HG02852 (cell line): ENCODE measurements around the gene TRPC4AP.
"Not testable (repeated sequence)": the region's sequence is repeated elsewhere in the genome, so short reads cannot be mapped to it uniquely, and the experiment has no call there.

Source experiments
- ATAC-seq: cut with Tn5 transposase; IDR thresholded peaks from one replicate; pipeline ENCODE4 v1.9.1; 2021; ENCODE audit warnings: mild to moderate bottlenecking, moderate library complexity; ENCODE audit not compliant: unreplicated experiment

TRPC4AP gene

GRCh38 chr20:35092524-35093266 is at the start of gene TRPC4AP:
TRPC4AP (minus strand) TSS chr20:35092807; CDS start chr20:35092781, 26 bp downstream.
- peak; percentile 92 for ATAC-seq

GRCh38 chr20:35135867-35136586 is 43.4 kb upstream of the TRPC4AP start:
- no peak for ATAC-seq

GRCh38 chr20:35134880-35135279 is 42.3 kb upstream of the TRPC4AP start:
- no peak for ATAC-seq

- ATAC-seq, result no peak
These were observed 41.9 kb upstream of the TRPC4AP start for GRCh38 chr20:35134472-35134871.

- ATAC-seq, result no peak
These were observed 41.1 kb upstream of the TRPC4AP start for GRCh38 chr20:35133735-35134134.

- no peak for ATAC-seq
These were observed 40.4 kb upstream of the TRPC4AP start for GRCh38 chr20:35133031-35133430.

- no peak for ATAC-seq
These were observed 39.3 kb upstream of the TRPC4AP start for GRCh38 chr20:35131934-35132333.

GRCh38 chr20:35129647-35130069 is 37.1 kb upstream of the TRPC4AP start:
- ATAC-seq, result no peak

- no peak for ATAC-seq
These were observed 33.1 kb upstream of the TRPC4AP start for GRCh38 chr20:35125753-35126152.

- ATAC-seq, result no peak
These were observed 30.3 kb upstream of the TRPC4AP start for GRCh38 chr20:35122756-35123405.

GRCh38 chr20:35121186-35121585 is 28.6 kb upstream of the TRPC4AP start:
- ATAC-seq, result no peak

- ATAC-seq, result no peak
These were observed 27.6 kb upstream of the TRPC4AP start for GRCh38 chr20:35120012-35120701.

GRCh38 chr20:35117629-35118028 is 25.0 kb upstream of the TRPC4AP start:
- ATAC-seq, result no peak

GRCh38 chr20:35117196-35117595 is 24.6 kb upstream of the TRPC4AP start:
- ATAC-seq, result no peak

- no peak for ATAC-seq
These were observed 23.7 kb upstream of the TRPC4AP start for GRCh38 chr20:35116258-35116657.

GRCh38 chr20:35115606-35116005 is 23.0 kb upstream of the TRPC4AP start:
- ATAC-seq, result no peak

GRCh38 chr20:35112276-35112675 is 19.7 kb upstream of the TRPC4AP start:
- ATAC-seq, result not testable (repeated sequence)

GRCh38 chr20:35111141-35111888 is 18.7 kb upstream of the TRPC4AP start:
- no peak for ATAC-seq

GRCh38 chr20:35108921-35109320 is 16.3 kb upstream of the TRPC4AP start:
- no peak for ATAC-seq

GRCh38 chr20:35106827-35107380 is 14.3 kb upstream of the TRPC4AP start:
- no peak for ATAC-seq
